HEK293 (cell line): ENCODE results near the gene PDGFA.

ENCODE experiments used
- CTCF ChIP-seq: fragments of 450-650 bp; formaldehyde crosslinking; IDR thresholded peaks from 2 replicates; pipeline ENCODE4 v1.5.1; 2016; ENCODE audit warnings: missing biosample characterization, missing genetic modification characterization
- KLF9 ChIP-seq: fragments of 450-650 bp; formaldehyde crosslinking; IDR thresholded peaks from 2 replicates; pipeline ENCODE4 v1.5.1; 2016; ENCODE audit warnings: missing biosample characterization, missing genetic modification characterization, low read depth
- SP7 ChIP-seq: fragments of 450-650 bp; formaldehyde crosslinking; IDR thresholded peaks from 2 replicates; pipeline ENCODE4 v1.5.1; 2016; ENCODE audit warnings: missing biosample characterization, missing genetic modification characterization
- TCF7L2 ChIP-seq: IDR thresholded peaks from 2 replicates; pipeline ENCODE4 v1.6.1; 2011; ENCODE audit warnings: low read depth, mild to moderate bottlenecking, inconsistent platforms, low read length, moderate library complexity, borderline replicate concordance
- ZNF112 ChIP-seq: fragments of 450-650 bp; formaldehyde crosslinking; IDR thresholded peaks from 2 replicates; pipeline ENCODE4 v1.5.0; 2017; ENCODE audit warnings: missing biosample characterization, missing genetic modification characterization
- ZNF157 ChIP-seq: fragments of 450-650 bp; formaldehyde crosslinking; IDR thresholded peaks from 2 replicates; pipeline ENCODE4 v1.5.1; 2016; ENCODE audit warnings: missing biosample characterization, missing genetic modification characterization
- ZNF223 ChIP-seq: fragments of 450-650 bp; formaldehyde crosslinking; IDR thresholded peaks from 2 replicates; pipeline ENCODE4 v1.5.1; 2016; ENCODE audit warnings: missing biosample characterization, missing genetic modification characterization

- no peak for TF ChIP-seq ZNF157 (tag by site-specific recombination)
- no peak for TF ChIP-seq TCF7L2
- no peak for TF ChIP-seq KLF9 (tag by site-specific recombination)
- TF ChIP-seq ZNF112 (tag by site-specific recombination), result no peak
- no peak for TF ChIP-seq ZNF223
- no peak for TF ChIP-seq CTCF
- no peak for TF ChIP-seq SP7 (tag by site-specific recombination)
Measured at GRCh38 chr7:515628-516027, 4.0 kb downstream of the PDGFA start.
